ENCODE data around the gene CYP2C8. TPM values are rescaled to one million over a fixed set of nuclear protein-coding genes. Genes with fewer than 3 reads are reported as not detected.

The CYP2C8 gene
- total and polyA plus RNA-seq, 3 experiments from 2014 or later: 0.11 to 0.24 TPM; not detected in 1

DNA sequence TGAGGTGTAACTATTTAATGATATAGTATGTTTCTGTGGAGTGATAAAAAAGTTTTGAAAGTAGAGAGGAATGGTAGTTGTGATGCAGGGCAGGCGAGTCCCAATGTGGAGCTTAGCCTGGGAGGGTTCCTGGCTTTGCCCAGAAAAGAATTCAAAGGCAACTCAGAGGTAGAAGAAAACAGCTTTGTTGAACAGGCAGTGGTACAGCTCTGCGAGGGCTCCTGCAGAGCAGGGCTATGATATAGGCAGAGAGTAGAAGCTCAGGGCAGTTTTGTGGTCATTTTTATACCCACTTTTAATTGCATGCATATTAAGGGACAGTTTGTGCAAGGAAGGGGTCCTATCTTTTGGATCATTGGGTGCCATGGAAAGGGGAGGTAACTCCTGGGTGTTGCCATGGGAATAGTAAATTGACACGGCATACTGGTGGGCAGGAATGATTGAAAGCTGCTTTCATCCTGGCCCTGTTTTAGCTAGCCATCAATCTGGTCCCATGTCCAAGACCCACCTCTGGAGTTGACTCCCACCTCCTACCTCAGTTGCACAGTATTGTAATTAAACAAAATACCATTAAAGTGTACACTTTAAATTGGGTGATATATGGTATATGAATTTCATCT lies 12.4 kb downstream of the CYP2C8 start:
- Histone ChIP-seq H3K9me3 (ENCODE audit: low read length) (no peaks in the 10 kb centered on the region), H3K27me3 (ENCODE audit: insufficient read depth, low read length, poor library complexity, severe bottlenecking) (no peaks in the 10 kb centered on the region), H3K27ac (ENCODE audit: low read depth, low read length) (no peak overlapping the region), H3K36me3 (ENCODE audit: insufficient read depth, low read length) (no peaks in the 10 kb centered on the region), H3K4me1 (ENCODE audit: insufficient read depth, low read length) (no peaks in the 10 kb centered on the region), H3K4me3 (ENCODE audit: low read length) (no peak overlapping the region)
- no peaks in the 10 kb centered on the region for H3K4me1 Mint-ChIP-seq
- CTCF ChIA-PET: no interaction called here
- no peak overlapping the region for H3K27ac Mint-ChIP-seq
- POLR2A ChIA-PET: no interaction called here
- peaks cover 0 to 8% (median 3%) of the 10 kb centered on the region in 5 donors for H3K9me3 Mint-ChIP-seq
- no peaks in the 10 kb centered on the region for H3K27me3 Mint-ChIP-seq
- H3K36me3 Mint-ChIP-seq: no peaks in the 10 kb centered on the region
- DNase-seq: no peak
- no peak overlapping the region for H3K4me3 Mint-ChIP-seq

DNA sequence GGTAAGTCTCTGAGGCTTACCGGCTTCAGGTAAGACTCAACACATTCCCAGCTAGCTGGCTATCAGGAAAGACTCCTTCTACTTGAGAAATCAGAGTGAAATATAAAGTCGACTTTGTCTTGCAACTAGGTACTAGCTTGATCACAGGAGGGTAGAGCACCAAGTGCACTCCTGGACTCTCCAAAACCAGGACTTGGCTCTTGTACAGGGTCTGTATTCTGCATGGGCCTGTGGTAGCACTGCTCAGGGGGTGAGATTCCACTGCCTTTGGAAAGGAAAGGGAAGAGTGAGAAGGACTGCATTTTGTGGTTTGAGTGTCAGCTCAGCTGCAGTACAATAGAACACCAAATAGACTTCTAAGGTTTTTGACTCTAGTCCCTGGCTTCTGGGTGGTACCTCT lies 19.4 kb downstream of the CYP2C8 start:
- Mint-ChIP-seq H3K27me3 (no peaks in the 10 kb centered on the region), H3K27ac (no peak overlapping the region), H3K9me3 (peaks cover 0 to 10% (median 5%) of the 10 kb centered on the region in 5 donors), H3K36me3 (no peaks in the 10 kb centered on the region), H3K4me3 (no peak overlapping the region), H3K4me1 (no peaks in the 10 kb centered on the region)
- Histone ChIP-seq H3K4me3 (ENCODE audit: low read length) (no peak overlapping the region), H3K27me3 (ENCODE audit: insufficient read depth, low read length, poor library complexity, severe bottlenecking) (no peaks in the 10 kb centered on the region), H3K9me3 (ENCODE audit: low read length) (no peaks in the 10 kb centered on the region), H3K27ac (ENCODE audit: low read depth, low read length) (no peak overlapping the region), H3K36me3 (ENCODE audit: insufficient read depth, low read length) (no peaks in the 10 kb centered on the region), H3K4me1 (ENCODE audit: insufficient read depth, low read length) (no peaks in the 10 kb centered on the region)
- no peak for DNase-seq
- ChIA-PET CTCF (no interaction called here), POLR2A (no interaction called here)

DNA sequence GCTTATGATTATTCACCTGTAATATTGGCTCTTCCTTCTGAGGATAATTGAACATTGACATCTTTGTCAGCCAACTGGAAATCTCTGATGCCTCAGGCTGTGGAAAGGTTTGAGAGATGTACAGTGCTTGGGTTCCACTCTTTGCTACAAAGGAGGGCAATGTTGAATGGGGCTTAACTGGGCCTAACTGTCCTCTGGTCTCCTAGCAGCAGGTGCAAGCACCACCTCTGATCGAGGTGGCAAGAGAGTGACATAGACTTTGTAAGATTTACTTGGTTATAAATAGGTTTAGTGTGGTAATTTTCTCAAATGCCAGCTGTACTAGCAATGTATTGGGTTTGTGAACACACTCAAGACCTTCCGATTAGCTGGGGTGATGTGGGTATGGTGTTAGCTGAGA lies 21.1 kb downstream of the CYP2C8 start:
- POLR2A ChIA-PET: no interaction called here
- Mint-ChIP-seq H3K36me3 (no peaks in the 10 kb centered on the region), H3K4me1 (no peaks in the 10 kb centered on the region), H3K9me3 (peaks cover 0 to 11% (median 8%) of the 10 kb centered on the region in 5 donors), H3K4me3 (no peak overlapping the region), H3K27me3 (no peaks in the 10 kb centered on the region), H3K27ac (no peak overlapping the region)
- Histone ChIP-seq H3K9me3 (ENCODE audit: low read length) (no peaks in the 10 kb centered on the region), H3K27ac (ENCODE audit: low read depth, low read length) (no peak overlapping the region), H3K4me1 (ENCODE audit: insufficient read depth, low read length) (no peaks in the 10 kb centered on the region), H3K4me3 (ENCODE audit: low read length) (no peak overlapping the region), H3K36me3 (ENCODE audit: insufficient read depth, low read length) (no peaks in the 10 kb centered on the region), H3K27me3 (ENCODE audit: insufficient read depth, low read length, poor library complexity, severe bottlenecking) (no peaks in the 10 kb centered on the region)
- no peak for DNase-seq
- CTCF ChIA-PET: no interaction called here

DNA sequence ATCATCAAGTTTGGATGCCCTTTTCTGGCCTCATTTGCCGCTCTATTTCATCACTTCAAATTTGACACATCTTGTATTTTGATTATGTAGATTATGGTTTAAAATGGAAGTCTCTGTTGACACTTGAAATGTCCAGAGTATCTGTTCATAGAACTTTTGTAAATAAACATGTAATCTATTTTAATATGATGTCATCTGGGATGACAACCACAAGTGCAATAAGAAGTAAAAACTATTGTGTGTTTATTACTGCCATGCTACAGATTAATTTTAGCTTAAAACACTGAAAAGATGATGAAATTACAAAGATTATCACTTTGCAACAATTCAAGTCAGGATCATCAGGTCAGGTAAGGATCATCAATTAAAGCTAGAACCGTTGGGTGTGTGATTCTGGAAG lies 30.0 kb downstream of the CYP2C8 start:
- peaks cover 0 to 1% of the 10 kb centered on the region in 2 donors for H3K27me3 Mint-ChIP-seq
- peaks cover 0 to 4% (median 2%) of the 10 kb centered on the region in 5 donors for H3K9me3 Mint-ChIP-seq
- no peaks in the 10 kb centered on the region for H3K4me1 ChIP-seq (ENCODE audit: insufficient read depth, low read length)
- H3K27me3 ChIP-seq (ENCODE audit: insufficient read depth, low read length, poor library complexity, severe bottlenecking): no peaks in the 10 kb centered on the region
- ChIA-PET POLR2A (no interaction called here), CTCF (no interaction called here)
- no peaks in the 10 kb centered on the region for H3K36me3 Mint-ChIP-seq
- no peaks in the 10 kb centered on the region for H3K9me3 ChIP-seq (ENCODE audit: low read length)
- no peak for DNase-seq
- no peak overlapping the region for H3K4me3 Mint-ChIP-seq
- H3K27ac Mint-ChIP-seq: no peak overlapping the region
- H3K4me1 Mint-ChIP-seq: no peaks in the 10 kb centered on the region
- no peak overlapping the region for H3K4me3 ChIP-seq (ENCODE audit: low read length)
- H3K36me3 ChIP-seq (ENCODE audit: insufficient read depth, low read length): no peaks in the 10 kb centered on the region
- H3K27ac ChIP-seq (ENCODE audit: low read depth, low read length): no peak overlapping the region

DNA sequence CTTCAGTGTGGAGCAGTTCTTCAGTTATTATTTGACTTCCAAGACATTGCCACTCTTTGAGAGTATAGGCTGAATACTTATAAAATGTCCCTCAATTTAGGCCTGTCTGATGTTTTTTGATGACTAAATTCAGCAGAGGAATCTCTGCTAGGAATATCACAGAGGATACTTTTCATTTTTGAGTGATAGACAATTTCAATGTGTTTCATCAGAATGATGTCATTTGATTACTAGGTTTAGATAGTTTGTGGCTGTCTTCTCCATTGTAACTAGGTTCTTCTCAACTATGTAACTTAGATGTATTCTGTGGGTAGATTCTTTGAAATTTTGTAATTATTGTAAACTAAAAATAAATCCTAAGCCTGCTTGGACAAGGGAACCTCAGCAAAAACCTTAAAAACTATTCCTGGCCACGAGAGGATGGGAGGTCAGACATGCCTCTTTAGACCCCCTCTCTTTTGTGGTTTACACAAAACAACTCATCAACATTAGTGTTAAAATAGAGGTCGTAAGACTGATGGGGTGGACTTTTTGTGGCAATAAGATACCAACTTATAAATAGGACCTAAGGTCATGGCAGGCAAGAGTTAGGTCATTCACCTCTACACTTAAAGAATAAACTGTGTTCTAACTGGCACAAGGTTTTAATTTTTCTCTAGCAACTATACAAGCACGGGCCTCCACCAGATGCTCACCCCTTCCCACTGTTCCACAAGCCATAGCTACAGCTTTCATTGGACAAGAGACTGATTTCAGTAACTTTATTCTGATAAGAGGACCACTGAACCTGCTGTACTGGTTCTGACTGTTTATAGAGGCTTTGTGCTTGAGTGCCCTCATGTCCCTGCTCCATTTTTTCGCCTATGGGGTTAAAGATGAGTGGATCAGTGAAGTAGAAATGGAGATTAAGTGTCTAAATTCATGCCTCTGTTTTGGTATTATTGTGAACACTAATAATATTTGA lies 33.7 kb downstream of the CYP2C8 start:
- Mint-ChIP-seq H3K36me3 (no peaks in the 10 kb centered on the region), H3K4me1 (no peaks in the 10 kb centered on the region), H3K4me3 (no peak overlapping the region), H3K9me3 (peaks cover 0 to 5% (median 2%) of the 10 kb centered on the region in 5 donors), H3K27ac (no peak overlapping the region), H3K27me3 (peaks cover 0 to 1% of the 10 kb centered on the region in 2 donors)
- Histone ChIP-seq H3K4me1 (ENCODE audit: insufficient read depth, low read length) (no peaks in the 10 kb centered on the region), H3K9me3 (ENCODE audit: low read length) (no peaks in the 10 kb centered on the region), H3K36me3 (ENCODE audit: insufficient read depth, low read length) (no peaks in the 10 kb centered on the region), H3K4me3 (ENCODE audit: low read length) (no peak overlapping the region), H3K27ac (ENCODE audit: low read depth, low read length) (no peak overlapping the region), H3K27me3 (ENCODE audit: insufficient read depth, low read length, poor library complexity, severe bottlenecking) (no peaks in the 10 kb centered on the region)
- ChIA-PET CTCF (no interaction called here), POLR2A (no interaction called here)
- DNase-seq: no peak

DNA sequence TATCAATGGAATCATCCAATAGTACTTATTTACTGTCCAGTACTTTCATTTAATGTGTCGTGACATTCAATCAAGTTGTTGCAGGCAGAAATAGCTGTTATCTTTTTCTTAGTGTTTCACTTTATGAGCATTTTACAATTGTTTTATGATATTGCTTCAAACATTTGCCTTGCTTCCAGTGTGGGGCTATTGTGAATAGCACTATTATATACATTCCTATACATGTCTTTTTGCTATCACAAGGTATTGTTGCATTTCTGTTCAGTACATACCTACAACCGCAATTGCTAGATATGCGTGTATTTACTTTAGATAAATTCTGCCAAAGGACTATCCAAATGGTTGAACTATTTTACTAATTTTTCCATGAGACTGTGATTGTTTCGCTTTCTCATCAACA lies 34.9 kb downstream of the CYP2C8 start:
- H3K9me3 Mint-ChIP-seq: peaks cover 0 to 7% (median 4%) of the 10 kb centered on the region in 5 donors
- Histone ChIP-seq H3K9me3 (ENCODE audit: low read length) (no peaks in the 10 kb centered on the region), H3K27ac (ENCODE audit: low read depth, low read length) (no peak overlapping the region), H3K4me1 (ENCODE audit: insufficient read depth, low read length) (no peaks in the 10 kb centered on the region), H3K36me3 (ENCODE audit: insufficient read depth, low read length) (no peaks in the 10 kb centered on the region), H3K27me3 (ENCODE audit: insufficient read depth, low read length, poor library complexity, severe bottlenecking) (no peaks in the 10 kb centered on the region), H3K4me3 (ENCODE audit: low read length) (no peak overlapping the region)
- DNase-seq: no peak
- no peak overlapping the region for H3K27ac Mint-ChIP-seq
- peaks cover 0 to 1% of the 10 kb centered on the region in 2 donors for H3K27me3 Mint-ChIP-seq
- H3K4me1 Mint-ChIP-seq: no peaks in the 10 kb centered on the region
- POLR2A ChIA-PET: no interaction called here
- H3K36me3 Mint-ChIP-seq: no peaks in the 10 kb centered on the region
- CTCF ChIA-PET: no interaction called here
- no peak overlapping the region for H3K4me3 Mint-ChIP-seq

DNA sequence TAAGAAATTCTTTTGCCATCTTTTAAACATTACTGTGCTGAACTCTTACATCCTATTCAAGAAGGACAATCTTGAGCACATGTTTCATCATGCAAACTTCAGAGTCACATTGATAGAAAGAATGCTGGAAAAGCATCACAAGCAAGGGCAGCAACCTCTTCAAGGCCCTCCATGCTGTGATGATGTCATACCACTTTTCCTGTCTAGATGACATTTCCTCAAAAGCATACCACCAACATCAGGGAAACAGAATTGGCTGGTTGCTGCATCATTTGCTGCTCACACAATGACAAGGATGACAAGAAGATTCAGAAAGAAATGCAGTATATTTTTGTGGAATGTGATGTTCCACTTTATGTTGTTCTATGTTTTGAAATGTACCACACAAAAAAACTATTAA lies 37.6 kb downstream of the CYP2C8 start:
- H3K27me3 Mint-ChIP-seq: no peaks in the 10 kb centered on the region
- no peak overlapping the region for H3K27ac ChIP-seq (ENCODE audit: low read depth, low read length)
- no peaks in the 10 kb centered on the region for H3K9me3 ChIP-seq (ENCODE audit: low read length)
- POLR2A ChIA-PET: no interaction called here
- H3K9me3 Mint-ChIP-seq: peaks cover 0 to 8% (median 3%) of the 10 kb centered on the region in 5 donors
- CTCF ChIA-PET: no interaction called here
- H3K4me3 ChIP-seq (ENCODE audit: low read length): no peak overlapping the region
- no peak for DNase-seq
- H3K4me1 ChIP-seq (ENCODE audit: insufficient read depth, low read length): no peaks in the 10 kb centered on the region
- no peaks in the 10 kb centered on the region for H3K36me3 ChIP-seq (ENCODE audit: insufficient read depth, low read length)
- H3K4me1 Mint-ChIP-seq: no peaks in the 10 kb centered on the region
- no peaks in the 10 kb centered on the region for H3K36me3 Mint-ChIP-seq
- no peak overlapping the region for H3K4me3 Mint-ChIP-seq
- H3K27me3 ChIP-seq (ENCODE audit: insufficient read depth, low read length, poor library complexity, severe bottlenecking): no peaks in the 10 kb centered on the region
- peak overlapping the region in 1 of 8 donors; percentile 77 for H3K27ac Mint-ChIP-seq

DNA sequence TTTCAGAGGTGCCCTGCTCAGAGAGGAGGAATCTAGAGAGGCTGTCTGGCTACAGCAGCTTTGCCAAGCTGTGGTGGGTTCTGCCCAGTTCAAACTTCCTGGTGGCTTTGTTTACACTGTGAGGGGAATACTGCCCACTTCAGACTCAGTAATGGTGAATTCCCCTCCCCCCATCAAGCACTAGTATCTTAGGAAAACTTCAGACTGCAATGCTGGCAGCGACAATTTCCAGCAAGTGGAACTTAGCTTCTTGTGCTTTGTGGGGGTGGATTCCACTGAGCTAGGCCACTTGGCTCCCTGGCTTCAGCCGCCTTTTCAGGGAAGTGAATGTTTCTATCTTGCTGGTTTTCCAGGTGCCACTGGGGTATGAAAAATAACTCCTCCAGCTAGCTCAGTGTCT lies 42.8 kb downstream of the CYP2C8 start:
- peaks cover 0 to 2% of the 10 kb centered on the region in 2 donors for H3K27me3 Mint-ChIP-seq
- Histone ChIP-seq H3K27me3 (ENCODE audit: insufficient read depth, low read length, poor library complexity, severe bottlenecking) (no peaks in the 10 kb centered on the region), H3K36me3 (ENCODE audit: insufficient read depth, low read length) (no peaks in the 10 kb centered on the region), H3K27ac (ENCODE audit: low read depth, low read length) (no peak overlapping the region), H3K4me3 (ENCODE audit: low read length) (no peak overlapping the region), H3K4me1 (ENCODE audit: insufficient read depth, low read length) (no peaks in the 10 kb centered on the region), H3K9me3 (ENCODE audit: low read length) (no peaks in the 10 kb centered on the region)
- no peak overlapping the region for H3K4me3 Mint-ChIP-seq
- POLR2A ChIA-PET: no interaction called here
- CTCF ChIA-PET: no interaction called here
- H3K4me1 Mint-ChIP-seq: no peaks in the 10 kb centered on the region
- peaks cover 0 to 11% (median 4%) of the 10 kb centered on the region in 5 donors for H3K9me3 Mint-ChIP-seq
- H3K36me3 Mint-ChIP-seq: no peaks in the 10 kb centered on the region
- DNase-seq: no peak
- H3K27ac Mint-ChIP-seq: no peak overlapping the region

Measured in CD8-positive, alpha-beta memory T cell (primary cell).